ENCODE data around the gene IKBKE. TPM values are rescaled to one million over a fixed set of nuclear protein-coding genes. Genes with fewer than 3 reads are reported as not detected.

Gene IKBKE
- total RNA-seq, 8 experiments from 2014 or later, result 0.05 to 10.0 (median 3.3) TPM

DNA sequence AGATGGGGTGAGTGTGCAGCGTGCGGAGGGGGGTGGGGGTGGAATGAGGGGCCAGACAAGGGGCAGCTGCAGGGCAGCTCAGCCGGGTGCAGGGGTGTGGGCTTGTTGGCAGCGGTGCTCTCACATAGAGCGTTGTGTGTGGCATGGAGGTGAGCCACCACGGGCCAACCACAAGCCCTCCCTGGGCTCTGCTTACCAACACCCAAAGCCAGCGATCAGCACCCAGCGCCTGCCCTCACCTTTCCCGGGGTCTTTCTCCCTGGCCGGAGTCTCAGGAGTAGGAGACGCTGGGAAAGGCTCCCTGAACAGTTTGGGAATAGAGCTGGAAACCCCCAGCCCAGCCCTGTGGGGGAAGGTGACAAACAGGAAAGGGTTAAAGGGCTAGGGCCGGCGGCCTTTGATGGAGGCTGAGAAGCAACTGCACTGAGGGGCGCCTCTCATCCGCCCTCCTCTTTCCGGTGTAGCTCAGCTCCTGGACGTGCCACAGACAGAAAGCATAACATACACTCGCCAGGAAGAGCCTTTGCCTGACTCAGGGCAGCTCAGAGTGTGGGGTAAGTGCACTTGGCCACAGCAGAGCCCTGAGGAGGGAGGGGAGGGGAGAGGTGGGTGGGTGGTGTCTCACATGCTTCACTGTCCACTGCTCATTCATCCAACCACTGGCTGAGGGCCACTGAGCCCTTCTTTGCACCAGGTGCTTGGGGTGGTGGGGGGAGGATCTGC lies 577 bp downstream of the IKBKE start:
- WGBS, 10 experiments, result 0 to 28% (median 22%) methylated on average over 2 to 10 of the region's 18 CpGs; no CpG with 5 or more reads in 6 of the 10 experiments
- peak; percentile 33 to 70 (median 62) for ATAC-seq (replicated peaks in 6 of 8)
- Histone ChIP-seq H3K4me3 (peak overlapping the region in 3 of 5 donors; percentile 24 to 28 (median 27)), H3K4me1 (replicated peaks in 1 of 2) (peaks cover 5 to 24% of the 10 kb centered on the region in 2 donors), H3K27ac (no peak overlapping the region)
- in situ Hi-C loops (cut with MboI; ENCODE audit: low pct_unique_long_range_greater_than_20kb in 2 of 9, low sequenced_read_pairs in 9 of 9, unreplicated experiment in 9 of 9), result no loop called here

DNA sequence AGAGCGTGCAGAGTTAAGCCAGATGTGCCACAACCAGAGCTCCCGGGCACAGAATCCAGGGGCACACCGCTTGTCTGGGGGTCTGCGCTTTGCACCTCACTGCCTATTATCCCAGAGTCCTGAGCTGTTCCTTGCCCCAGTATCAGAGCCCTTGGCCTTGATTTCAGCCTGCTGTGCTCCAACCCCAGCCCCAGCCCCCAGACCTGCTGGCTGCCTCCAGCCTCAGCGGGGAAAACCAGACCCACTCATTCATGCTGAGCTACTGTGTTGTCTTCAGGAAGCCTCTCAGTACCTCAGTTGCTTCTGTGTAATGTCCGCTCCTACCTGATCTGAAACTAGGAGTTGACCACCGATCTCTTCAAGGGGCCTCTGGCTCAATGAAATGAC lies 1.1 kb downstream of the IKBKE start:
- Histone ChIP-seq H3K4me1 (replicated peaks in 1 of 2) (peaks cover 5 to 24% of the 10 kb centered on the region in 2 donors), H3K27ac (no peak overlapping the region), H3K4me3 (peak overlapping the region in 1 of 5 donors; percentile 27)
- 20 to 83% (median 54%) methylated on average over 1 to 3 of the region's 7 CpGs; no CpG with 5 or more reads in 3 of the 10 experiments for WGBS, 10 experiments
- ATAC-seq (replicated peaks in 6 of 8), result no peak
- in situ Hi-C loops (cut with MboI; ENCODE audit: low pct_unique_long_range_greater_than_20kb in 2 of 9, low sequenced_read_pairs in 9 of 9, unreplicated experiment in 9 of 9), result no loop called here

DNA sequence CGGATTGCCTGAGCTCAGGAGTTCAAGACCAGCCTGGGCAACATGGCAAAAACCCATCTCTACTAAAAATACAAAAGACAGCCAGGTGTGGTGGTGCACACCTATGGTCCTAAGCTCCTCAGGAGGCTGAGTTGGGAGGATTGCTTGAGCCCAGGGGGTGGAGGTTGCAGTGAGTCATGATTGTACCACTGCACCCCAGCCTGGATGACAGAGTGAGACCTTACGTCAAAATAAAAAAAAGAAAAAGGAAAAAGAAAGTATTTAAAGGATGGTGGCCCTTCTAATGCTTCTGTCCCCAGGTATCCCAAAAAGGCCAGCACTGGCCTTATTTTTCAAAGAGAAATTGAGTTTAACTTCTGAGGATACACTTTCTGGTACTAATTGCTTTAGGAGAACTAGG lies 1.7 kb downstream of the IKBKE start:
- no peak overlapping the region for H3K4me3 ChIP-seq
- ATAC-seq (replicated peaks in 6 of 8), result no peak
- in situ Hi-C loops (cut with MboI; ENCODE audit: low pct_unique_long_range_greater_than_20kb in 2 of 9, low sequenced_read_pairs in 9 of 9, unreplicated experiment in 9 of 9), result no loop called here
- peaks cover 5 to 24% of the 10 kb centered on the region in 2 donors for H3K4me1 ChIP-seq (replicated peaks in 1 of 2)
- H3K27ac ChIP-seq, result no peak overlapping the region
- WGBS, 10 experiments, result 20 to 100% (median 76%) methylated on average over 1 to 2 of the region's 2 CpGs; no CpG with 5 or more reads in 3 of the 10 experiments

DNA sequence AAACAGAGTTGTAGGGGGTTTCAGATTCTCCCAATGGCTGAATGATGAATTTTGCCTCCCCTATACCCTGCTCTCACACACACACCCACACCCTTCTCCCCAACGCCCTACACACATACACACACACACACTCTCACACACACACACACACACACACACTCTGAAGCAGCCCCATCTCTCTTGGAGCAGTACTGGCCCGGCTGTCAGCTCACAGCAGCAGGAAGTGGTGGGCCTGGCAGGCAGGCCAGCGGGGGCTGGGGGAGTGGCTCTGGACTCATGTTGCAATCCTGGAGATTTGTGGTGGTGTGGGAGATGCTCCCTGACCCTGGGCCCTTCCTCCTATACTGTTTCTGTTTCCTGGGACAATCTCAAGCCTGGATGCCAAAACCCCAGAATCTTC lies 2.2 kb downstream of the IKBKE start:
- WGBS, 10 experiments, result 40 to 80% (median 50%) methylated on average over 1 to 2 of the region's 3 CpGs; no CpG with 5 or more reads in 5 of the 10 experiments
- peak in 4 of 8 experiments; percentile 11 to 52 (median 21) for ATAC-seq (replicated peaks in 6 of 8)
- no peak overlapping the region for H3K4me3 ChIP-seq
- in situ Hi-C loops (cut with MboI; ENCODE audit: low pct_unique_long_range_greater_than_20kb in 2 of 9, low sequenced_read_pairs in 9 of 9, unreplicated experiment in 9 of 9), result no loop called here
- H3K27ac ChIP-seq, result no peak overlapping the region
- peaks cover 5 to 24% of the 10 kb centered on the region in 2 donors for H3K4me1 ChIP-seq (replicated peaks in 1 of 2)

DNA sequence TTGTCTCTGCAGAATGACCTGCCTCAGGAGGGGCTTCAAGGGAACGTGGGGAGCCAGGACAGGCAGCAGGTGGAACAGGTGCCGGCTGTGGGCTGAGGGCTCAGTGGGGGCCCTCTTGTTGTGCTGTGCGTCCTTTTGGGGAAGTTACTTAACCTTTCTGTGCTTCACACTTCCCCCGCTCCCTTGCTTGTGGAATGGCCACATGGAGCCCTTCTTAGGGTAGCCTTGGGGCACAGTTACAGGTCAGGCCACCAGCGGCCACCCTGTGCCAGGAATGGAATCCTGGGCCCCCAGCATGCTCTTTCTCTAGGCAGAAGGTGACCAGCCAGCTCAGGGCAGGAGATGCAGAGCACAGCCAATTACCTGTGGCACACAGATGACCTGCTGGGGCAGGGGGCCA lies 2.6 kb downstream of the IKBKE start:
- 48 to 100% (median 76%) methylated on average over 2 to 4 of the region's 5 CpGs; no CpG with 5 or more reads in 4 of the 10 experiments for WGBS, 10 experiments
- no peak for ATAC-seq (replicated peaks in 6 of 8)
- in situ Hi-C loops (cut with MboI; ENCODE audit: low pct_unique_long_range_greater_than_20kb in 2 of 9, low sequenced_read_pairs in 9 of 9, unreplicated experiment in 9 of 9), result no loop called here
- Histone ChIP-seq H3K4me3 (no peak overlapping the region), H3K4me1 (replicated peaks in 1 of 2) (peaks cover 5 to 24% of the 10 kb centered on the region in 2 donors), H3K27ac (no peak overlapping the region)

DNA sequence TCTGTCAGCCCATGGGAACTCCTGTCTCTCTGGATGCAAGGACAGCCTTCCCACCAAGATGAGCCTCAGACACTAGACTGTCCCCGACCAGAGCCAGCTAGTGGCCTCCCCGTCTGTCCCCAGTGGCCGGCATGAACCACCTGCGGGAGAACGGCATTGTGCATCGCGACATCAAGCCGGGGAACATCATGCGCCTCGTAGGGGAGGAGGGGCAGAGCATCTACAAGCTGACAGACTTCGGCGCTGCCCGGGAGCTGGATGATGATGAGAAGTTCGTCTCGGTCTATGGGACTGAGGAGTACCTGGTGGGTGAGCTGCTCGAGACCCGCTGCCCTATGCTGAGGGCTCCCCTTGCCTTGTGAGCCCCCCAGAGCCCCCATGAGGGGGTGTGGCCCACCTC lies 5.8 kb downstream of the IKBKE start:
- peaks cover 0 to 9% of the 10 kb centered on the region in 2 donors for H3K4me1 ChIP-seq (replicated peaks in 1 of 2)
- no peak for ATAC-seq (replicated peaks in 6 of 8)
- no peak overlapping the region for H3K4me3 ChIP-seq
- in situ Hi-C loops (cut with MboI; ENCODE audit: low pct_unique_long_range_greater_than_20kb in 2 of 9, low sequenced_read_pairs in 9 of 9, unreplicated experiment in 9 of 9), result loop anchor here in 6 of 9 experiments (25.0 kb wide), 2 partner anchors 111 to 436 kb away; partner anchors contain the start of gene FCMR (in 4 of the 6)
- H3K27ac ChIP-seq, result no peak overlapping the region
- 86 to 100% (median 94%) methylated on average over 1 to 17 of the region's 17 CpGs; no CpG with 5 or more reads in 5 of the 10 experiments for WGBS, 10 experiments

DNA sequence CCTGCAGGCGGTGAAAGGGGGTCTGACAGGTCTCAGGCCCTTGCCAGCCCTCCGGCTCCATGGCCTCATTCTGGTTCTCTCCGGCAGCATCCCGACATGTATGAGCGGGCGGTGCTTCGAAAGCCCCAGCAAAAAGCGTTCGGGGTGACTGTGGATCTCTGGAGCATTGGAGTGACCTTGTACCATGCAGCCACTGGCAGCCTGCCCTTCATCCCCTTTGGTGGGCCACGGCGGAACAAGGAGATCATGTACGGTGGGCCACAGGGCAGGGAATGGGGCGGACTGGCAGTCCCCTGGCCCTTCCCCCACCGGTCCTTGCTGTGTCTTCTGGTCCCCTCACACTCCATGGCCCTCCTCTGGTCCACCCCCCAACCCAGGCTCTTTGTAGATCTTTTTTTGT lies 6.3 kb downstream of the IKBKE start:
- Histone ChIP-seq H3K27ac (no peak overlapping the region), H3K4me3 (no peak overlapping the region), H3K4me1 (replicated peaks in 1 of 2) (peaks cover 0 to 4% of the 10 kb centered on the region in 2 donors)
- ATAC-seq (replicated peaks in 6 of 8), result no peak
- in situ Hi-C loops (cut with MboI; ENCODE audit: low pct_unique_long_range_greater_than_20kb in 2 of 9, low sequenced_read_pairs in 9 of 9, unreplicated experiment in 9 of 9), result loop anchor here in 6 of 9 experiments (25.0 kb wide), 2 partner anchors 111 to 436 kb away; partner anchors contain the start of gene FCMR (in 4 of the 6)
- 60 to 100% (median 93%) methylated on average over 1 to 12 of the region's 14 CpGs; no CpG with 5 or more reads in 3 of the 10 experiments for WGBS, 10 experiments

DNA sequence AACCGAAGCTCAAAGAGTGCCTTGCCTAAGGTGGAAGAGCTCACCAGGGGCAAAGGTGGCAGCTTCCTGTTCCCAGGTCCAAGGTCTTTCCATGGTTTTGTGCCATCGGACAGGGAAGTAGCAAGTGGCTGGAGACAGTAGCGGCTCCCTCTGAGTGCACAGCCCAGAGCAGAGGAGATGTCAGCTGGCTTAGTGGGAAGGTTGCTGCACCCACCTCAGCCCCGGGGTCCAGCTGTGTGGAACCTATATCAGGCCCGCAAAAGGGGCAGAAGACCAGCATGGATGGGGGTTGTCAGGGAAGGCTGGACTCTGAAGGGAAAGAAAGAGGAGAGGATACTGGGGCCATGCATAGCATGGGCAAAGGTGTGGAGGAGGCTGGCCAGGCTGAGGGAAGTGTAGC lies 6.8 kb downstream of the IKBKE start:
- ATAC-seq (replicated peaks in 6 of 8), result no peak
- no peak overlapping the region for H3K27ac ChIP-seq
- H3K4me1 ChIP-seq (replicated peaks in 1 of 2), result peaks cover 0 to 4% of the 10 kb centered on the region in 2 donors
- in situ Hi-C loops (cut with MboI; ENCODE audit: low pct_unique_long_range_greater_than_20kb in 2 of 9, low sequenced_read_pairs in 9 of 9, unreplicated experiment in 9 of 9), result loop anchor here in 6 of 9 experiments (25.0 kb wide), 2 partner anchors 110 to 435 kb away; partner anchors contain the start of gene FCMR (in 4 of the 6)
- 61 to 95% (median 91%) methylated on average over 2 to 4 of the region's 5 CpGs; no CpG with 5 or more reads in 3 of the 10 experiments for WGBS, 10 experiments
- no peak overlapping the region for H3K4me3 ChIP-seq

DNA sequence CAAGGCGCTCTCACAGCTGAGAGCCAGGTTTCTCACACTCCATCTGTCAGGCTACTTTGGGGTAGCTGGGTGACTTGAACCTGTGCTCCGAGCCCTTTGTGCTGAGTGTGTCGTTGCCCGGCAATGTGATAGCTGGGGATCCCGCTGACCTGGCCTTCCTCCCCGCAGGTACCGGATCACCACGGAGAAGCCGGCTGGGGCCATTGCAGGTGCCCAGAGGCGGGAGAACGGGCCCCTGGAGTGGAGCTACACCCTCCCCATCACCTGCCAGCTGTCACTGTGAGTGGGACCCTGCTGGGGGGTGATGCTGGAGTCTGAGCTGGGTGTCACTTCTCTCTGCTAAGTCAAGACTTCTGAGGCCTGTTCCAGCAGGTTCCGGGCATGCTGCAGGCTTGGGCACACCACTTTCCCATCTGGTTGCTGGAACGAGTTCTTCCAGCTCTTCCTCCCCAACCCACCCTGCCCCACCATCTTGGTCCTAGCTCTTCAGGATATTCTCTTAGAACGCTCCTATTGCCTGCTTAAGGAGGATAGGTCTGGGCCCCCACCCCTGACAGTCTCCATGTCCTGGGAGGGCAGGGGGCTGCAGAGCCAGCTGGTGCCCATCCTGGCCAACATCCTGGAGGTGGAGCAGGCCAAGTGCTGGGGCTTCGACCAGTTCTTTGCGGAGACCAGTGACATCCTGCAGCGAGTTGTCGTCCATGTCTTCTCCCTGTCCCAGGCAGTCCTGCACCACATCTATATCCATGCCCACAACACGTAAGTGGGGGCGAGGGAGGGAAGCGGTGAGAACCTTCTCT lies 7.5 kb downstream of the IKBKE start:
- Histone ChIP-seq H3K4me3 (no peak overlapping the region), H3K4me1 (replicated peaks in 1 of 2) (no peaks in the 10 kb centered on the region), H3K27ac (no peak overlapping the region)
- in situ Hi-C loops (cut with MboI; ENCODE audit: low pct_unique_long_range_greater_than_20kb in 2 of 9, low sequenced_read_pairs in 9 of 9, unreplicated experiment in 9 of 9), result loop anchor here in 6 of 9 experiments (25.0 kb wide), 2 partner anchors 110 to 435 kb away; partner anchors contain the start of gene FCMR (in 4 of the 6)
- ATAC-seq (replicated peaks in 6 of 8), result no peak
- WGBS, 10 experiments, result 66 to 100% (median 93%) methylated on average over 1 to 10 of the region's 21 CpGs; no CpG with 5 or more reads in 1 of the 10 experiments

DNA sequence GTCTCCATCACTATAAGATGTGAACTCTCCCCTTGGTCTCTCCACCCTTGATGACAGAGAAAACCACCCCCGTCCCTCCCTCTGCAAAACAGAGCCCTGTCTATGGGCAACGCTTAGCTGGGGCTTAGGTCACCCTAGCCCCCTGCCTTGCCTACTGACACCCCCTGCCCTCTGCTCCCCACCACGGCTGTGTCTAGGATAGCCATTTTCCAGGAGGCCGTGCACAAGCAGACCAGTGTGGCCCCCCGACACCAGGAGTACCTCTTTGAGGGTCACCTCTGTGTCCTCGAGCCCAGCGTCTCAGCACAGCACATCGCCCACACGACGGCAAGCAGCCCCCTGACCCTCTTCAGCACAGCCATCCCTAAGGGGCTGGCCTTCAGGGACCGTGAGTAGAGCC lies 8.5 kb downstream of the IKBKE start:
- ATAC-seq (replicated peaks in 6 of 8), result no peak
- no peak overlapping the region for H3K4me3 ChIP-seq
- WGBS, 10 experiments, result 0 to 84% (median 79%) methylated on average over 1 to 9 of the region's 11 CpGs; no CpG with 5 or more reads in 6 of the 10 experiments
- in situ Hi-C loops (cut with MboI; ENCODE audit: low pct_unique_long_range_greater_than_20kb in 2 of 9, low sequenced_read_pairs in 9 of 9, unreplicated experiment in 9 of 9), result loop anchor here in 6 of 9 experiments (25.0 kb wide), 2 partner anchors 109 to 434 kb away; partner anchors contain the start of gene FCMR (in 4 of the 6)
- H3K27ac ChIP-seq, result no peak overlapping the region
- no peaks in the 10 kb centered on the region for H3K4me1 ChIP-seq (replicated peaks in 1 of 2)

DNA sequence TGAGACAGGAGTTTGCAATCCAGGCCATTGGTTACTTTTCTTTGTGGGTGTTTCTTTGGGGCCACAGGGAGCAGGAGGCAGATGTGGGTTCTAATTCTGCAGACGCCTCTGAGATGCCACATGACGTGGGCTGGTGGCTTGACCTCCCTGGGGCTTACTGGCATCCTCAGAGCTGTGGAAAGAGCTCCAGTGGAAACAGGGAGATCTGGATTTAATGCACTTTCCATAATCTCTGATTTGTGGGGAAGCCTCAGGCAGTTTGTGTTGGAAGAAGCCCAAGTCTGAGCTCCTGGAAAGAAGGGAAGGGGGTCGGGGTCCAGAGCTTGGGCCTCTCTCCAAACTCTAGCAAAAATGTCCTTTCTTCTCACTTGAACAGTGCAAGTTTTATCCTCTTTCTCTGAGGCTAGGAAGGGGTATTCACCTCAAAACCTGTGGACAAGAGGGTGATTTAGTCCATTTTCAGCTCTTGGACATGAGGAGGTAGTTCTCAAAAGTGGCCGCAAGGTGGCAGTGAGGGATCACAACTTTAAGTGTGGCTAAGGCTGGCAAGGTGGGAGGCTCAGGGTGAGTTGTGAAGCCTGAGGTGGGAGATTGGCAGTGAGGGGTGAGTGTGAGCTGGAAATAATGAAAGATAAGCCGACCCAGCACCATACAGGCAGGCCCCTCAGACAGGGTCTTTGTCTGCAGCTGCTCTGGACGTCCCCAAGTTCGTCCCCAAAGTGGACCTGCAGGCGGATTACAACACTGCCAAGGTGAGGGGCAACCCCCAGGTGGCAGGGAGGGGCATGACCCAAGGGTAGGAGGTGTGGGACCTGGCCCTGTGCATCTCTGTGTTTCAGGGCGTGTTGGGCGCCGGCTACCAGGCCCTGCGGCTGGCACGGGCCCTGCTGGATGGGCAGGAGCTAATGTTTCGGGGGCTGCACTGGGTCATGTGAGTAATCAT lies 9.2 kb downstream of the IKBKE start:
- in situ Hi-C loops (cut with MboI; ENCODE audit: low pct_unique_long_range_greater_than_20kb in 2 of 9, low sequenced_read_pairs in 9 of 9, unreplicated experiment in 9 of 9), result loop anchor here in 8 of 9 experiments (10.0 to 25.0 kb wide), 3 partner anchors 105 to 433 kb away; partner anchors contain the start of gene FCMR (in 4 of the 8)
- Histone ChIP-seq H3K4me3 (no peak overlapping the region), H3K27ac (no peak overlapping the region), H3K4me1 (replicated peaks in 1 of 2) (no peaks in the 10 kb centered on the region)
- ATAC-seq (replicated peaks in 6 of 8), result peak; percentile 60 to 92 (median 80)
- 8 to 82% (median 56%) methylated on average over 1 to 7 of the region's 14 CpGs; no CpG with 5 or more reads in 1 of the 10 experiments for WGBS, 10 experiments

DNA sequence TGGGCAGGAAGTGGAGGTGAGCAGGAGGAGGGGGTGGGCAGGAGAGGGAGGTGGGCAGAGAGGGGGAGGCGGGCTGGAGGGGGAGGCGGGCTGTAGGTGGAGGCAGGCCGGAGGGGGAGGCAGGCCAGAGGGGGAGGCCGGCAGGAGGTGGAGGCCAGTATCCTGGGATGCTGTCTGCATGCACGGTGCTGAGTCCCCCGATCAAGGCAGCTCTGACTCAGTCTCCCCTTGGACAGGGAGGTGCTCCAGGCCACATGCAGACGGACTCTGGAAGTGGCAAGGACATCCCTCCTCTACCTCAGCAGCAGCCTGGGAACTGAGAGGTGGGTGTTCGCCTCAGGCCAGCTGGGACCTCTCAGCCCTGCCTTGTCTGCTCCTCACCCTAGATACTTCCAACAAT lies 9.9 kb downstream of the IKBKE start:
- WGBS, 10 experiments, result 100% methylated on average over 1 of the region's 8 CpGs; no CpG with 5 or more reads in 9 of the 10 experiments
- H3K27ac ChIP-seq, result no peak overlapping the region
- in situ Hi-C loops (cut with MboI; ENCODE audit: low pct_unique_long_range_greater_than_20kb in 2 of 9, low sequenced_read_pairs in 9 of 9, unreplicated experiment in 9 of 9), result loop anchor here in 8 of 9 experiments (10.0 to 25.0 kb wide), 3 partner anchors 105 to 432 kb away; partner anchors contain the start of gene FCMR (in 4 of the 8)
- H3K4me1 ChIP-seq (replicated peaks in 1 of 2), result no peaks in the 10 kb centered on the region
- no peak overlapping the region for H3K4me3 ChIP-seq
- no peak for ATAC-seq (replicated peaks in 6 of 8)

Measured in motor neuron (in vitro differentiated cells).